Keratinocyte (primary cell): Measurements from ENCODE around the gene ZCCHC24. TPM values are rescaled to one million over a fixed set of nuclear protein-coding genes. Genes with fewer than 3 reads are reported as not detected.

Source experiments
- DNase-seq: peaks from one replicate; pipeline ENCODE4 v3.0.0-alpha.2; 2011; ENCODE audit warnings: low read depth, missing footprints, low spot score
- FAIRE-seq: peaks from 2 replicates; lab custom pipeline; 2011; peaks lifted over from hg19 to GRCh38; lab: Jason Lieb, UNC
- H2AFZ ChIP-seq: 2 replicates; pipeline ENCODE4 v1.6.0; 2012; ENCODE audit warnings: low read length, control low read depth, inconsistent platforms; ENCODE audit not compliant: control insufficient read depth
- H3K27ac ChIP-seq: 2 replicates; pipeline ENCODE4 v1.5.1; 2011; ENCODE audit warnings: low read length; ENCODE audit not compliant: control insufficient read depth, insufficient read depth
- H3K27me3 ChIP-seq: 3 replicates; pipeline ENCODE4 v1.6.0; 2011; ENCODE audit warnings: low read length; ENCODE audit not compliant: control insufficient read depth, insufficient read depth; ENCODE audit errors: extremely low read depth
- H3K36me3 ChIP-seq, 2 experiments: 2 replicates in 1 of 2; 3 replicates in 1 of 2; pipeline ENCODE4 v1.5.1; 2011; ENCODE audit warnings: low read length in 2 of 2, mild to moderate bottlenecking in 1 of 2; ENCODE audit not compliant: control insufficient read depth in 2 of 2, insufficient read depth in 2 of 2; ENCODE audit errors: extremely low read depth in 1 of 2
- H3K4me1 ChIP-seq: 3 replicates; pipeline ENCODE4 v1.5.1; 2011; ENCODE audit warnings: low read length; ENCODE audit not compliant: control insufficient read depth, insufficient read depth; ENCODE audit errors: extremely low read depth
- H3K4me2 ChIP-seq: 3 replicates; pipeline ENCODE4 v1.6.0; 2011; ENCODE audit warnings: low read depth, low read length; ENCODE audit not compliant: control insufficient read depth, insufficient read depth; ENCODE audit errors: extremely low read depth
- H3K4me3 ChIP-seq, 3 experiments: fragments of 200-600 bp in 1 of 3; sonication (generic) in 1 of 3; 2 replicates in 2 of 3; 3 replicates in 1 of 3; pipeline ENCODE4 v1.5.1; 2011 to 2016; ENCODE audit warnings: low read length in 3 of 3, mild to moderate bottlenecking in 3 of 3, control low read depth in 2 of 3, inconsistent platforms in 1 of 3, low read depth in 1 of 3, mixed read lengths in 1 of 3, mixed run types in 1 of 3, moderate library complexity in 1 of 3; ENCODE audit not compliant: control insufficient read depth in 2 of 3, insufficient read depth in 2 of 3; ENCODE audit errors: extremely low read depth in 1 of 3
- H3K79me2 ChIP-seq: 2 replicates; pipeline ENCODE4 v1.6.0; 2012; ENCODE audit warnings: low read length; ENCODE audit not compliant: control insufficient read depth, insufficient read depth
- H3K9ac ChIP-seq: 3 replicates; pipeline ENCODE4 v1.6.0; 2011; ENCODE audit warnings: low read length; ENCODE audit not compliant: control insufficient read depth, insufficient read depth; ENCODE audit errors: extremely low read depth
- H3K9me1 ChIP-seq: 3 replicates; pipeline ENCODE4 v1.6.0; 2011; ENCODE audit warnings: low read length; ENCODE audit not compliant: control insufficient read depth, insufficient read depth; ENCODE audit errors: extremely low read depth
- H3K9me3 ChIP-seq: 2 replicates; pipeline ENCODE4 v1.5.1; 2012; ENCODE audit warnings: low read depth, low read length; ENCODE audit not compliant: control insufficient read depth
- H4K20me1 ChIP-seq: 3 replicates; pipeline ENCODE4 v1.6.0; 2011; ENCODE audit warnings: low read length; ENCODE audit not compliant: control insufficient read depth, insufficient read depth; ENCODE audit errors: extremely low read depth
- CTCF ChIP-seq, 3 experiments: IDR thresholded peaks in 1 of 3; conservative IDR thresholded peaks in 1 of 3; optimal IDR thresholded peaks in 1 of 3; 2 replicates in 2 of 3; 3 replicates in 1 of 3; pipeline versions ENCODE3 to v1.5.1; 2011; ENCODE audit warnings: low read length in 3 of 3, mild to moderate bottlenecking in 3 of 3, moderate library complexity in 2 of 3, control low read depth in 1 of 3, inconsistent platforms in 1 of 3; ENCODE audit not compliant: insufficient read depth in 2 of 3; ENCODE audit errors: extremely low read depth in 1 of 3
- EZH2 ChIP-seq: IDR thresholded peaks from one replicate; pipeline ENCODE4 v1.6.1; 2012; ENCODE audit warnings: inconsistent platforms, mild to moderate bottlenecking, low read length, moderate library complexity
- dilution Hi-C: fragments of 300-500 bp; cut with MboI; formaldehyde crosslinking; loops from one replicate; pipeline ENCODE4 v1.7.0; 2020; ENCODE audit warnings: low sequenced_read_pairs; ENCODE audit not compliant: extremely low pct_ligation_motif_present
- polyA plus RNA-seq, 5 experiments: library from polyadenylated mRNA; depleted of rRNA in 3 of 5; stranded (reverse) in 3 of 5; stranded (forward) in 1 of 5; unstranded in 1 of 5; fragments of >200 nt; gene quantifications; 1 replicate in 1 of 5; 2 replicates in 3 of 5; 3 replicates in 1 of 5; pipeline versions ENCODE4 v1.2.1 to v1.2.3, GENCODE V29; 2011 to 2012; ENCODE audit warnings: missing spikeins in 2 of 5, low read depth in 1 of 5, low replicate concordance in 1 of 5

ZCCHC24 gene
- polyA plus RNA-seq, 1 donor (not counting 4 experiments of a cell fraction or from before 2014, with no cell fraction given), result 0.96 TPM

GRCh38 chr10:79342295-79342761, 103.1 kb downstream of the ZCCHC24 start:
- H4K20me1 ChIP-seq, result no peaks in the 10 kb centered on the region
- no peak overlapping the region for H3K9ac ChIP-seq
- FAIRE-seq (no peak), DNase-seq (no peak)
- H3K4me3 ChIP-seq, result no peak overlapping the region
- peaks cover under 1% of the 10 kb centered on the region for H3K79me2 ChIP-seq
- dilution Hi-C loops, result no loop called here
- no peak overlapping the region for H2AFZ ChIP-seq
- H3K4me1 ChIP-seq, result peaks cover 9% of the 10 kb centered on the region
- no peak overlapping the region for H3K27ac ChIP-seq
- H3K4me2 ChIP-seq, result no peak overlapping the region
- no peaks in the 10 kb centered on the region for H3K36me3 ChIP-seq
- no peak for TF ChIP-seq CTCF (optimal IDR thresholded peaks at IDR 0.05 in 1 of 3, IDR thresholded peaks at IDR 0.05 in 1 of 3, conservative IDR thresholded peaks at IDR 0.05 in 1 of 3; ENCODE audit: extremely low read depth in 1 of 3, insufficient read depth in 2 of 3, low read length in 3 of 3)
- TF ChIP-seq EZH2, result no peak
- no peaks in the 10 kb centered on the region for H3K9me1 ChIP-seq
- H3K27me3 ChIP-seq, result no peaks in the 10 kb centered on the region
- H3K9me3 ChIP-seq, result no peaks in the 10 kb centered on the region

DNA sequence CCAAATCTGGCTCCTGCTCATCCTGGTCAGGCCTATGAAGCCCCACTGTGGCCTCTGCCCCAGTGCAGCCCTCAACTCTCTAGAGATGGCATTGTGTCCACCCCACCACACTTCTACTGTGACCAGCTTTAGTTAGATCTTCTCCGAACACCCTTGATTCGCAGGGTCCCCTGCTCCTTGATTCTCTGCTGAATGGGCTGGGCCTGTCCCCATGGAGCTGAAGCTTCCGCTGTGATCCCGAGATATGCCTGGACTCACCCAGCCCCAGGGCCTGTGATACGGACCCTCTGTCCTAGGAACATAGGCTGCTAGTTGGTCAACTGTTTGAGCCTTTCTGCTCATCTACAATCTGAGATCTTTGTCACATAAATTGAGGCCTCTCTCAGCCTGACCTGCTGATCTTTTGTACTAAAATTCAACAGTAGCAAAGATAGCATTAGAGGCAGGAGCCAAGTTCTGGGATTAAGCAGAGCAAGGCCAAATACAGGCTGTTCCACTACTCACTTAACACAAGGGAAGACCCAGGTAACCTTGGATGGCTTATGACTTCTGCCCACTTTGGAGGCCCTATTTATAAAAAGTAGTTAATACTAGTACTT, 104.7 kb downstream of the ZCCHC24 start:
- Histone ChIP-seq H3K4me3 (no peak overlapping the region), H3K9ac (no peak overlapping the region), H3K36me3 (no peaks in the 10 kb centered on the region), H3K27ac (no peak overlapping the region), H3K27me3 (no peaks in the 10 kb centered on the region), H3K9me3 (no peaks in the 10 kb centered on the region), H3K79me2 (no peaks in the 10 kb centered on the region), H3K4me1 (peaks cover 2% of the 10 kb centered on the region), H3K9me1 (no peaks in the 10 kb centered on the region), H3K4me2 (no peak overlapping the region), H2AFZ (no peak overlapping the region), H4K20me1 (no peaks in the 10 kb centered on the region)
- dilution Hi-C loops, result no loop called here
- DNase-seq, result no peak
- FAIRE-seq, result no peak
- TF ChIP-seq CTCF (optimal IDR thresholded peaks at IDR 0.05 in 1 of 3, IDR thresholded peaks at IDR 0.05 in 1 of 3, conservative IDR thresholded peaks at IDR 0.05 in 1 of 3; ENCODE audit: extremely low read depth in 1 of 3, insufficient read depth in 2 of 3, low read length in 3 of 3) (no peak), EZH2 (no peak)
